GM18520 (cell line): ENCODE data around the gene CHAC1.

Experiments used
- ATAC-seq: cut with Tn5 transposase; IDR thresholded peaks from one replicate; pipeline ENCODE4 v1.9.1; 2021; ENCODE audit not compliant: unreplicated experiment

Gene CHAC1

DNA sequence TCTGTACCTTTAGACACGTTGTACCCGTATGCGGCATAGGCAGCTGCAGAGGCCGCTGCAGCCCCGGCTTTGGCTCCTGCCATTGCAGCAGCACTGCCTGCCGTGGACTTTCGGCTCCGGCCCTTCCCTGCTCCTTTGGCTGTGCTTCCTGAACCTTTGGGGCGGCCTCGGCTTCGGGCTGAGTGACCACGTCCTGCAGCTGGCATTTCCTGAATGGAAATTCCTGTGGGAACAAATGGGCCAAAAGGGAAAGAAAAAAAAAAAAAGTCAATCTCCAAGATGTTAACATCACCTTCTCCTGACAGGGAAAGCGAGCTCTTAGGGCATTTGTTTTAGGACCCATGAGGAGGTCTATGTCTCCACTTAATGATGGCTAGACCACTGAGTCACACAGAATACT, 29.6 kb downstream of the CHAC1 start:
- no peak for ATAC-seq

DNA sequence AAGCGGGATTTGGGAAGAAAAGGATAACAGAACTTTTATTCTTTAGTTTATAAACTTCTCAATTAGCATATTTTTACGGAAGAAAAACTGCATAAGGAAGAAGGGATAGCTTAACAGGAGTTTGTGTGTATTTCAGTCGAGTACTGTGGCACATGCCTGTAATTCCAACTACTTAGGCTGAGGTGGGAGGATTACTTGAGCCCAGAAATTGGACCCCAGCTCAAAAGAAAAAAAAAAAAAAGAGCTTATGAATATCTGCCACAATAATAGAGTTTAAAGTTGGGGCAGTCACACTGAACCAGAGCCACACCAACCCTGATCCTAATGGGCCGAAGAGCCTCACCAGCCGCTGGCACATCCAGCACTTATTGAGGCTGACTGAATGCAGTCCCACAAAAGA, 31.1 kb downstream of the CHAC1 start:
- no peak for ATAC-seq

DNA sequence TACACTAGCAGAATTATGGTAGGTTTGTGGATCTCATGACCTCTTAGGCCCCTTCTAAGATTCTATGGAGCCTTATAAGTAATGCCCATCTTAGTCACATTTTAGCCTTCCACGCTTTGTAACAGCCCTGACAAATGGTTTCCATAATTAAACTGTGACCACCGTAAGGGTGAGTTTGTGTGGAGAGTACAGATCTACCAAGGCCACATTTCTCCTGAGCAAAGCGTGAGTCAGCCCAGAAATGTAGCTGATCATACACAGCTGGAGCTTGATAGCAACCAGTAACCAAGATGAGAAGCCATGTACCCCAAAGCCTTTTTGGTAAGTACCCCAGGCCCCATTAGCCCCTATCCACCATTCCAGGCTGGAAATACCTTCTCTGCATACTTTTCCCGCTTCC, 31.7 kb downstream of the CHAC1 start:
- ATAC-seq = no peak

DNA sequence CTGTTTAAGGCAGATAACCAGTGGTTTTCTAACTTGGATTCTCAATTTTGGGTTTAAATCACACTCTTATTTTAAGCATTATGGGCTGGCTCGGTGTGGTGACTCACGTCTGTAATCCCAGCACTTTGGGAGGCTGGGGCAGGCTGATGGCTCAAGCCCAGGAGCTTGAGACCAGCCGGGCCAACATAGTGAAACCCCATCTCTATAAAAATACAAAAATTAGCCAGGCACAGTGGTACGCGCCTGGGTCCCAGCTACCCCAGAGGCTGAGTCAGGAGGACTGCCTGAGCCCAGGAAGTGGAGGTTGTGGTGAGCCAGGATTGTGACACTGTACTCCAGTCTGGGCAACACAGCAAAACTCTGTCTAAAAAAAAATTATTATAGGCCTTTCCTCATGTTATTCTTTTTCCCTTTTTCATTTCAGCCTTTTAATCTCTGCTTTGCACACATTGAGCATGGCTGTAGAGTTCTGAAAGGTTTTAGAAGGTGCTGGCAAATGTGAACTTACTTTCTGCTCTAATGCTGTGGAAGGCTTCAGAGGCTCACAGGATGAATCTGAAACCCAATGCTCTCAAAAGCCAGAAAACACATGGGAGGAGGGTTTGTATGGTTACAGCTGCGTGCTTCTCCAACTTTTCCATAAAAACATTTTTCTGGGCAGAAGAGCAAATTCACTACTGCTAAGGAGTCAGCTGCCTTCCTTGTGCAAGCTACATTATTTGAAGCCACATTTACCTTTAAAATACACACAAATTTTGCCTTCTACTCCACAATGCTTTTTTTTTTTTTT, 32.5 kb downstream of the CHAC1 start:
- ATAC-seq = no peak

DNA sequence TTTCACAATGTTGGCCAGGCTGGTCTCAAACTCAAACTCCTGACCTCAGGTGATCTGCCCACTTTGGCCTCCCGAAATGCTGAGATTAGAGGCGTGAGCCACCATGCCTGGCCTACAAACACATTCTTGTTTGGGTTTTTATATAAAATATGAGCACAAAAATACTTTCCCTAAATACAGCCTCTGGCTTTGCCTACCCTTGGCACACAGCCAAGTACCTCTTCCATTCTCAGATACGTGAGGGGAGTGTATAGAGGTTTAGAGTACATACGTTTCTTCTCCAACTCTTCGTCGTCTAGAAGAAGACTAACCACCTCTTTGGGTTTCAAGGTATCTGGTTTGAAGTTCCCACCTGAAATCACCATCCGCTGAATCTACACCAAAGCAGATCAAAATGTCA, 33.5 kb downstream of the CHAC1 start:
- ATAC-seq = no peak

DNA sequence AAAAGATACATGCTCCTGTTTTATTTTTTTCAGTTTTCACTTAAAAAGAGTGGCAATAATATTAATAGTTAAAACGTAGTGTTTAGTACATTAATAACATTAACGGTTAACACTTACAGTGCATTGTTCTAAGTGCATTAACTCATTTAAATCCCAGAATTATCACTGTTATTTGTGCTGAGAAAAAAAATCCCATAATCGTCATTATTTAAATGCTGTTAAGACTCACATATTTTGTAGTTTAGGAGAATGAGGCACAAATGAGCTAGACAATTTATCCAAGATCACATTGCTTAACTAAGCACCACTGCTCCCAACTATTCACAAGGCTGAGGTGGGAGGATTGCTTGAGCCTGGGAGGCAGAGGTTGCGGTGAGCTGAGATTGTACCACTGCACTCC, 34.9 kb downstream of the CHAC1 start:
- no peak for ATAC-seq

DNA sequence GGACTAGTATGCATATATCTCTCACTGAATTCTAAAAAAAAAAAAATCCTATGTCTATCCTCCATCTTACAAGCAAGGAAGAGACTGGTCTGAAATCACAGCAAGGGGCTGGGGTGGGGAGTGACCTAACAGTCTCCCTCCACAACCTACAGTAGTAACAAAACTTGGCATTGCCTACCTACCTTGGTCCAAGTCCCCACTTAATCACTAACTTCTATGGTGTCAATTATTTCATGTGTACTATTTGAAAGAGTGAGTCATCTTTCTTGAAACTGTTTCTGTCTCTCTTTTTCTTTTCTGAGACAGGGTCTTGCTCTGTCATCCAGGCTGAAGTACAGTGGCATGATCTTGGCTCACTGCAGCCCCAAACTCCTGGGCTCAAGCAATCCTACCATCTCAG, 36.8 kb downstream of the CHAC1 start:
- ATAC-seq = no peak

DNA sequence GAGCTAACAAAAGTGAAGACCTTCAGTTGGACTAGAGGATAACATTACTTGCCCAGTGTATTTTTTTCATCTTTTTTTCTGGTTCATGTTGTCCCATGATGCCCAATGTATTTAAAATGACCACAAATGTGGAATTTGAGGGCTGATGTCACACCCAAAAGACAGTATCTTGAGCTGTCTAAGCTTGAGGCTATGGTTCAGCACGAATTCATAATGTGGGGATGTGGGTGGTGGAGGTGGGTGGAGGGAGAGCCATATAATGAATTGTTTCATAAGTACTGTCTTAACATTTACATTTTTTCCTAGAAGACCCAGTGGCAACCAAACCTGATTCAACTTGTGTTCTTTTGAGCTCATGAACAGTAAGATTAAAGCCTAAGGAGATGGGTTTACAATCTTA, 37.5 kb downstream of the CHAC1 start:
- no peak for ATAC-seq

DNA sequence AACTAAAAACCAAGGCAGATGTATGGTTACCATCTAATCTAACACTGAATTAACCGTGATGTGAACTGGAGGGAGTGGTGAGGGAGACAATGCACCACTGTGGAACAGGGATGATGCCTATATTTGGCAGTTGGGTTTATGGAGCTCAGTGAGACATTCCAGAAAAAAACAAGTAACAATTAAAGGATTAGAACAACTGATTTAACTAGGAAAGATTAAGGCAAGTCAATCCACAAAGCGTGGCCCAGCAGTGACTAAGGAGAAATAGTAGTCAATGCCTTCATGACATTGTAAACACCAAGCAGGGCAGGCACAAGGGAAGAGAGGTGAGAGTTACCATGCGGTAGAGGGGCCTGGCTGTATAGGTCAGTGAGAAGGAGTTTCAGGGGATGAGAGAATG, 38.1 kb downstream of the CHAC1 start:
- ATAC-seq = no peak

DNA sequence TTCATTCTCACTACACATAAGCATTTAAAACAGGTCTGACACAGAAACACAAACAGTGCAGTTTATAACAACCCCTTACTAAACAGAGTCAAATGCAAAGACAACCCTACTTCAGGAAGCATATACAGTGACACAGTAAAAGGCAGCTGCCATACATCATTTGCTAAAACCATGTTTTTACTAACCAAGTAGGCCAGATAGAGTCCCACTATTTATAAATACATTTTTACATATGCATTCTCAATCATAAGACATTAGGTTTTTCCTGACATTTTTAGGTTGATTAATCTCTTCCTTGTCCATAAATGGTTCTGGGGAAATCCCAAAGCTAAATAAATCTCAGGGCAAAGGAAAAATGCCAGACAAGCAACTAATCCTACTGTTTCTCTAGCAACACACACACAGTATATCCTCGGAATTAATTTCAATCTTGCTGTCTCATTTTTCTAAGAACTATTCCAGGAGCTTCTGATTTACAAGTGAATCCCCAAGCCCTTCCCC, 39.0 kb downstream of the CHAC1 start:
- no peak for ATAC-seq

DNA sequence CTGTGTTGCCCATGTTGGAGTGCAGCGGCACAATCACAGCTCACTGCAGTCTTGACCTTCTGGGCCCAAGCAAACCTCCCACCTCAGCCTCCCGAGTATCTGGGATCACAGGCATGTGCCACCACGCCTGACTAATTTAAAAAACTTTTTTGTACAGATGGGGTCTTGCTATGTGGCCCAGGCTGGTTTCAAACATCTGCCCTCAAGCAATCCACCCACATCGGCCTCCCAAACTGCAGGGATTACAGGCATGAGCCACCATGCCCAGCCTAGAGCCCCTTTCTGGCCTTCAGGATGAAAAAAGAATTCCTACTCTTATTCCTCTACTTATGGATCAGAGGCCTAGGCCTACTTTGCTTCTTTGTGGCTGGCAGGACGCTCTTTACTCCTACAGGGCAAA, 39.6 kb downstream of the CHAC1 start:
- no peak for ATAC-seq

DNA sequence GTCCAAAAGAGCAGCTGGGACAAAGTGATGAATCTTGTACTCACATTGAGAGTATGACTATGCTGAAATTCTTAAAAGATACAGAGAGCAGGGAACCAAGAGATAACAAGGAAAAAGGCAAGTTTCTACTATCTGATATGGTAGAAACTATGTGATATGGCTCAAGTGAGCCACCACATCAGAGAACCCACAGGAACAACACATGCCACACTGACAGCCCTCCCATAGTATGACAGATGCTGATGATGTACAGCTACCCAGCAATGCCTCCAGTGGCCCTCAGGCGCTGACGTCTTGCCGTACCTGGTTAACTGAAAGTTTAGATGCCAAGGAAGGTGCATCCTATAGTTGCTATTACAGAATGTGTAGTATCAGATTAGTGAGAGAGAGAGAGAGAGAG, 42.4 kb downstream of the CHAC1 start:
- ATAC-seq = no peak

DNA sequence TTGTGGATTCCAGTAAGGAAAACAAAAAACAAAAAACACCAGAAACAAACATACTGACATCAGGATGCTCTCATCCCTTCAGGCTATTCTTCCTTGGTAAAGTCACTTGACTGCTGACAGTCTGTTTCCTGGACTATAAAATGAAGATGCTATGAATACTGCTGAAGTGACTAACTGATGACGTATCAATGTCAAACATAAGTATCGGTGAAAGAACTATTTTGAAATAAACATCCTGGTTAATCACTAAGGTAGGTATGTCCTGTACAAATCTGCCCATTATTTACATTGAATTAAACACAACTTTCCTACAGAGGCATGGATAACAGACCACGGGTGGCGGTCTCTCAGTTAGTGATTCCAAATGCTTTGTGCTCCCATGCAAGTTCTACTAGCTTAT, 45.9 kb downstream of the CHAC1 start:
- no peak for ATAC-seq

DNA sequence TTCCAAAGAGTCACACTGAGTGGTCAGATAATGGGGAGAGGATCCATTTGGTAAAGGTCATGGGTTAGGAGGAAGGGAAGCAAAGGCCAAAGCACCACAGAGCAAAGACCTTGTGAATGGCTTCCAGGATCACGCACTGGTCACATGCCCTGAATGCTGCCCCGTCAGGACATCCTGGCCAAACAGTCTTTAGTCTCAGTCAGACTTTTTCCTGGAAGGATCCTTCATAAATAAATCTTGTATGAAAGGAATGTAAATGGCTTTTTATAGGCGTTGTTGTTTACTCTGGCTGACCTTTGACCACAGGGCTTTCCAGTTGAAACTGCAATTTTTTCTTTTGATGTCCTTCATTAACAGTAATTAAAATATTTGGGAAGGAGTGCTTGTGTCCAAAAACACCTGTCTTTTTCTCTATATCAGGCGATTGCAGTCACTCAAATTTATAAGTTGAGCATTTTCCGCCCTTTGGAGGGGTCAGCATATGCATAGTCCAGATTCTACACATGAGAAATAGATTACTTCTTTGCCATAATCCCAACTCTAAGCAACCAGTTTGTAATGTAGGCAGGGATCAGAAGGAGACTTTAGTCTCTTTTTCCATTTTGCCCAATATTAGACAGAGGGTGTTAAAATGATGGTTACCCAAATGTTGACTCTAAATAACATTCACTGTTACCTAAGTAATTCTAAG, 48.4 kb downstream of the CHAC1 start:
- no peak for ATAC-seq

DNA sequence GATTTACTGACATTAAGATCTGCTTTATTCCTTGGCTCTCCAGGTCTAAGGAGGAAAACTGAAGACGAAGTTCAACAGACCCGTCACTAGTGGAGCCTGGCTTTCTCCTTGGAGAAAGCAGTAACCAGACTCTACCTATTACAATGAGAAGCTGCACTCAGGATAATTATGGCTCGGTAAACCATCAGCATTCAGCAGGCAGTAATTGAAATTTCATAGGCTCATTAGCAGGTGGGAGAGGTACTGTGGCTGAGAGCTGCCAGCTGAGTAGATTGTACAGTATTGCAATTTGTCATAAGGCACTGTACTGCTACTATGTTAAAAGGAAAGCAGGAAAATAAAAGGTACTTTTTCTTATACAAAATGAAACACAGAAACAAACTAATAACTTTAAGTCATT, 51.2 kb downstream of the CHAC1 start:
- ATAC-seq = no peak
